ENCODE measurements around the gene ACTR1A. TPM values are rescaled to one million over a fixed set of nuclear protein-coding genes. Genes with fewer than 3 reads are reported as not detected.

ACTR1A gene
- total RNA-seq, 1 experiment from 2014 or later = 93.6 TPM

DNA sequence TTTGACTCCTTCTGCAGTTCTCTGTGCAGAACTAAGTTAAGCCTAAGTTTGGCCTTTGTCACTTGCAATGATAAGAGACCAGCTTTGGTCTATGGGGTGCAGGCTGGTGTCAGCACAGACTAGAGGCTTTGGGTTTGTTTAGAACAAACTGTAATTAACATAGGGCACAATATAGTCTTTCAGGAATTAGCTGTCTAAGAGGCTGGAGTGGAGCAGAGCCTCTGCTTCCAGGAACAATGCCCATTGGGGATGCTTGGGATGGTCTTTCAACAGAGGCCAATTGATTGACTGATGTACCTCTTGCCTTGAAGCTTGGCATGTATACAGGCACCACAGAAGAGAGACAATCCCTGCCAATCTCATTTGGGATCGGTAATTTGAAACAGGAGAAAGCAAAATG is 6.0 kb upstream of the ACTR1A start:
- ChIA-PET CTCF (interaction anchor here (2.3 kb wide), 1 partner anchor 75 kb away, joined by 12 read pairs; no protein-coding TSS in a partner anchor), POLR2A (no interaction called here)
- no peak for ATAC-seq
- Mint-ChIP-seq H3K4me1 (peaks cover 8% of the 10 kb centered on the region; the same call in 1 of the 2 replicates), H3K9me3 (no peaks in the 10 kb centered on the region), H3K4me3 (no peak overlapping the region), H3K36me3 (peaks cover 16% of the 10 kb centered on the region; the same call in 1 of the 2 replicates), H3K27ac (no peak overlapping the region), H3K27me3 (ENCODE audit: low read depth) (peaks cover 12% of the 10 kb centered on the region)
- DNase-seq (ENCODE audit: low spot score) = no peak
- TF ChIP-seq, protein P1, sequence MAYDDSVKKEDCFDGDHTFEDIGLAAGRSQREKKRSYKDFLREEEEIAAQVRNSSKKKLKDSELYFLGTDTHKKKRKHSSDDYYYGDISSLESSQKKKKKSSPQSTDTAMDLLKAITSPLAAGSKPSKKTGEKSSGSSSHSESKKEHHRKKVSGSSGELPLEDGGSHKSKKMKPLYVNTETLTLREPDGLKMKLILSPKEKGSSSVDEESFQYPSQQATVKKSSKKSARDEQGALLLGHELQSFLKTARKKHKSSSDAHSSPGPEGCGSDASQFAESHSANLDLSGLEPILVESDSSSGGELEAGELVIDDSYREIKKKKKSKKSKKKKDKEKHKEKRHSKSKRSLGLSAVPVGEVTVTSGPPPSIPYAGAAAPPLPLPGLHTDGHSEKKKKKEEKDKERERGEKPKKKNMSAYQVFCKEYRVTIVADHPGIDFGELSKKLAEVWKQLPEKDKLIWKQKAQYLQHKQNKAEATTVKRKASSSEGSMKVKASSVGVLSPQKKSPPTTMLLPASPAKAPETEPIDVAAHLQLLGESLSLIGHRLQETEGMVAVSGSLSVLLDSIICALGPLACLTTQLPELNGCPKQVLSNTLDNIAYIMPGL (CRISPR knock-in tag; IDR thresholded peaks at IDR 0.05) = no peak
- TF ChIP-seq, protein P2, sequence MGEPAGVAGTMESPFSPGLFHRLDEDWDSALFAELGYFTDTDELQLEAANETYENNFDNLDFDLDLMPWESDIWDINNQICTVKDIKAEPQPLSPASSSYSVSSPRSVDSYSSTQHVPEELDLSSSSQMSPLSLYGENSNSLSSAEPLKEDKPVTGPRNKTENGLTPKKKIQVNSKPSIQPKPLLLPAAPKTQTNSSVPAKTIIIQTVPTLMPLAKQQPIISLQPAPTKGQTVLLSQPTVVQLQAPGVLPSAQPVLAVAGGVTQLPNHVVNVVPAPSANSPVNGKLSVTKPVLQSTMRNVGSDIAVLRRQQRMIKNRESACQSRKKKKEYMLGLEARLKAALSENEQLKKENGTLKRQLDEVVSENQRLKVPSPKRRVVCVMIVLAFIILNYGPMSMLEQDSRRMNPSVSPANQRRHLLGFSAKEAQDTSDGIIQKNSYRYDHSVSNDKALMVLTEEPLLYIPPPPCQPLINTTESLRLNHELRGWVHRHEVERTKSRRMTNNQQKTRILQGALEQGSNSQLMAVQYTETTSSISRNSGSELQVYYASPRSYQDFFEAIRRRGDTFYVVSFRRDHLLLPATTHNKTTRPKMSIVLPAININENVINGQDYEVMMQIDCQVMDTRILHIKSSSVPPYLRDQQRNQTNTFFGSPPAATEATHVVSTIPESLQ (CRISPR knock-in tag; IDR thresholded peaks at IDR 0.05) = no peak
- TF ChIP-seq MYBL2 (CRISPR knock-in tag; IDR thresholded peaks at IDR 0.05) = no peak
- TF ChIP-seq TEAD4 (CRISPR knock-in tag; IDR thresholded peaks at IDR 0.05) = no peak
- no peak for TF ChIP-seq ZNF138 (CRISPR knock-in tag; conservative IDR thresholded peaks at IDR 0.05)
- TF ChIP-seq, protein P3, sequence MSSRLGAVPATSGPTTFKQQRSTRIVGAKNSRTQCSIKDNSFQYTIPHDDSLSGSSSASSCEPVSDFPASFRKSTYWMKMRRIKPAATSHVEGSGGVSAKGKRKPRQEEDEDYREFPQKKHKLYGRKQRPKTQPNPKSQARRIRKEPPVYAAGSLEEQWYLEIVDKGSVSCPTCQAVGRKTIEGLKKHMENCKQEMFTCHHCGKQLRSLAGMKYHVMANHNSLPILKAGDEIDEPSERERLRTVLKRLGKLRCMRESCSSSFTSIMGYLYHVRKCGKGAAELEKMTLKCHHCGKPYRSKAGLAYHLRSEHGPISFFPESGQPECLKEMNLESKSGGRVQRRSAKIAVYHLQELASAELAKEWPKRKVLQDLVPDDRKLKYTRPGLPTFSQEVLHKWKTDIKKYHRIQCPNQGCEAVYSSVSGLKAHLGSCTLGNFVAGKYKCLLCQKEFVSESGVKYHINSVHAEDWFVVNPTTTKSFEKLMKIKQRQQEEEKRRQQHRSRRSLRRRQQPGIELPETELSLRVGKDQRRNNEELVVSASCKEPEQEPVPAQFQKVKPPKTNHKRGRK (CRISPR knock-in tag; IDR thresholded peaks at IDR 0.05; ENCODE audit: borderline replicate concordance) = no peak
- TF ChIP-seq, protein P4, sequence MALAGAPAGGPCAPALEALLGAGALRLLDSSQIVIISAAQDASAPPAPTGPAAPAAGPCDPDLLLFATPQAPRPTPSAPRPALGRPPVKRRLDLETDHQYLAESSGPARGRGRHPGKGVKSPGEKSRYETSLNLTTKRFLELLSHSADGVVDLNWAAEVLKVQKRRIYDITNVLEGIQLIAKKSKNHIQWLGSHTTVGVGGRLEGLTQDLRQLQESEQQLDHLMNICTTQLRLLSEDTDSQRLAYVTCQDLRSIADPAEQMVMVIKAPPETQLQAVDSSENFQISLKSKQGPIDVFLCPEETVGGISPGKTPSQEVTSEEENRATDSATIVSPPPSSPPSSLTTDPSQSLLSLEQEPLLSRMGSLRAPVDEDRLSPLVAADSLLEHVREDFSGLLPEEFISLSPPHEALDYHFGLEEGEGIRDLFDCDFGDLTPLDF (CRISPR knock-in tag; IDR thresholded peaks at IDR 0.05) = no peak
- no peak for TF ChIP-seq CREB1 (CRISPR knock-in tag; IDR thresholded peaks at IDR 0.05)

DNA sequence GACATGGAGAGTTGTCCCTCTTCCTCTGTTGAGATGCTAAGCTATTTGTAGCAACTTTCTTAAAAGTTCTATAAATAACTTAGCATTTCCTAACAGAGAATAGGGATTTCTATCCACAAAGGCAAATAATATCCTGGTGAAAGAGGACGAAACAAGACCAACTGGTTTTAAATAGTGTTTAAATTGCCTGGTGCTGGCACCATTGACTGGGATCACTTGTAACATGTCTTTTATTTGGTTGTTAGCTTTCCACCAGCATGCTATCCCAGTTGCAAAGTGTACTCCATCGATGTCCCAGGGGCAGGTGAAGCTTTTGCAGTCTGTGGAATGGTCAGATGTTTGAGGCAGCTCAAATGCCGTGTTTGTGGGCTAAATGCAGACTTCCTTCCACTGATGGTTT is 5.0 kb upstream of the ACTR1A start:
- H3K27me3 Mint-ChIP-seq (ENCODE audit: low read depth) = peaks cover 12% of the 10 kb centered on the region
- peaks cover 15% of the 10 kb centered on the region; the same call in 1 of the 2 replicates for H3K36me3 Mint-ChIP-seq
- H3K4me1 Mint-ChIP-seq = peaks cover 8% of the 10 kb centered on the region; the same call in 1 of the 2 replicates
- POLR2A ChIA-PET = no interaction called here
- no peak overlapping the region for H3K4me3 Mint-ChIP-seq
- no peaks in the 10 kb centered on the region for H3K9me3 Mint-ChIP-seq
- DNase-seq (ENCODE audit: low spot score) (no peak), ATAC-seq (no peak)
- CTCF ChIA-PET = interaction anchor here (2.3 kb wide), 1 partner anchor 76 kb away, joined by 12 read pairs; no protein-coding TSS in a partner anchor
- no peak overlapping the region for H3K27ac Mint-ChIP-seq
- TF ChIP-seq GRHL2 (CRISPR knock-in tag; IDR thresholded peaks at IDR 0.05; ENCODE audit: insufficient replicate concordance, severe bottlenecking) = no peak
- TF ChIP-seq, protein P5, sequence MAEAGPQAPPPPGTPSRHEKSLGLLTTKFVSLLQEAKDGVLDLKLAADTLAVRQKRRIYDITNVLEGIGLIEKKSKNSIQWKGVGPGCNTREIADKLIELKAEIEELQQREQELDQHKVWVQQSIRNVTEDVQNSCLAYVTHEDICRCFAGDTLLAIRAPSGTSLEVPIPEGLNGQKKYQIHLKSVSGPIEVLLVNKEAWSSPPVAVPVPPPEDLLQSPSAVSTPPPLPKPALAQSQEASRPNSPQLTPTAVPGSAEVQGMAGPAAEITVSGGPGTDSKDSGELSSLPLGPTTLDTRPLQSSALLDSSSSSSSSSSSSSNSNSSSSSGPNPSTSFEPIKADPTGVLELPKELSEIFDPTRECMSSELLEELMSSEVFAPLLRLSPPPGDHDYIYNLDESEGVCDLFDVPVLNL (CRISPR knock-in tag; IDR thresholded peaks at IDR 0.05; ENCODE audit: borderline replicate concordance, low read depth) = no peak
- no peak for TF ChIP-seq MXD4 (CRISPR knock-in tag; IDR thresholded peaks at IDR 0.05; ENCODE audit: borderline replicate concordance)
- TF ChIP-seq ZBTB21 (CRISPR knock-in tag; IDR thresholded peaks at IDR 0.05; ENCODE audit: borderline replicate concordance) = no peak
- no peak for TF ChIP-seq OVOL2 (CRISPR knock-in tag; IDR thresholded peaks at IDR 0.05; ENCODE audit: borderline replicate concordance)
- no peak for TF ChIP-seq ZNF423 (CRISPR knock-in tag; IDR thresholded peaks at IDR 0.05)
- TF ChIP-seq ZNF138 (CRISPR knock-in tag; conservative IDR thresholded peaks at IDR 0.05) = no peak
- TF ChIP-seq SMAD3 (CRISPR knock-in tag; IDR thresholded peaks at IDR 0.05; ENCODE audit: borderline replicate concordance) = no peak
- TF ChIP-seq, protein P4 (CRISPR knock-in tag; IDR thresholded peaks at IDR 0.05) = no peak
- TF ChIP-seq HMGA2 (CRISPR knock-in tag; IDR thresholded peaks at IDR 0.05) = no peak
- TF ChIP-seq, protein P6, sequence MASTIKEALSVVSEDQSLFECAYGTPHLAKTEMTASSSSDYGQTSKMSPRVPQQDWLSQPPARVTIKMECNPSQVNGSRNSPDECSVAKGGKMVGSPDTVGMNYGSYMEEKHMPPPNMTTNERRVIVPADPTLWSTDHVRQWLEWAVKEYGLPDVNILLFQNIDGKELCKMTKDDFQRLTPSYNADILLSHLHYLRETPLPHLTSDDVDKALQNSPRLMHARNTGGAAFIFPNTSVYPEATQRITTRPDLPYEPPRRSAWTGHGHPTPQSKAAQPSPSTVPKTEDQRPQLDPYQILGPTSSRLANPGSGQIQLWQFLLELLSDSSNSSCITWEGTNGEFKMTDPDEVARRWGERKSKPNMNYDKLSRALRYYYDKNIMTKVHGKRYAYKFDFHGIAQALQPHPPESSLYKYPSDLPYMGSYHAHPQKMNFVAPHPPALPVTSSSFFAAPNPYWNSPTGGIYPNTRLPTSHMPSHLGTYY (CRISPR knock-in tag; IDR thresholded peaks at IDR 0.05) = no peak
- TF ChIP-seq ZNF671 (CRISPR knock-in tag; IDR thresholded peaks at IDR 0.05) = no peak
- TF ChIP-seq, protein P2 (CRISPR knock-in tag; IDR thresholded peaks at IDR 0.05) = no peak
- no peak for TF ChIP-seq ZNF219 (CRISPR knock-in tag; IDR thresholded peaks at IDR 0.05; ENCODE audit: borderline replicate concordance)
- no peak for TF ChIP-seq NFATC4 (CRISPR knock-in tag; IDR thresholded peaks at IDR 0.05)
- TF ChIP-seq, protein P7, sequence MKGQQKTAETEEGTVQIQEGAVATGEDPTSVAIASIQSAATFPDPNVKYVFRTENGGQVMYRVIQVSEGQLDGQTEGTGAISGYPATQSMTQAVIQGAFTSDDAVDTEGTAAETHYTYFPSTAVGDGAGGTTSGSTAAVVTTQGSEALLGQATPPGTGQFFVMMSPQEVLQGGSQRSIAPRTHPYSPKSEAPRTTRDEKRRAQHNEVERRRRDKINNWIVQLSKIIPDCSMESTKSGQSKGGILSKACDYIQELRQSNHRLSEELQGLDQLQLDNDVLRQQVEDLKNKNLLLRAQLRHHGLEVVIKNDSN (CRISPR knock-in tag; IDR thresholded peaks at IDR 0.05) = no peak
